Germinal center (tissue), 1 donor: Measurements from ENCODE around the gene TMEM208.
A peak's percentile ranks its signal among the peaks of the same experiment; 100 is the strongest.

Experiments used
- DNase-seq: peaks from one replicate; pipeline ENCODE4 v3.0.0; 2012; ENCODE audit warnings: mixed read lengths, low spot score

Gene TMEM208

DNA sequence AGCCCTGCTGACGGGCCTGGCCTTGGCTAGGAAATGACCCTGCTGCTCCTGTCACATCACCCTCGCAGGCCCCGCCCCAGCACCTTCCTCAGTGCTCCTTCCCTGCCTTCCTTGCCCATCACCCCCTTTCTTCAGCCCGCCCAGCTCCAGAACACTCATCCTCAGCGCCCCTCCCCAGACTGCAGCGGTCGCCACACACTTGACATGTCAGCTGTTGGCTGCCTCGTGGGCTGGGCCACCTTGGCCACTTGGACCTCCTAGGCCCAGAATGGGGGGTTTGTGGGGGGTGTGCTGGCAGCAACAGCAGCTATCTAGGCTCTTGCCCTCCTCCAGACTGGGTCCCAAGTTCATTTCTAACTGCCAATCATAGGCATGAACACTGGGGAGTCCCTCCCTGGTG is 17.4 kb upstream of the TMEM208 start:
- DNase-seq = no peak

DNA sequence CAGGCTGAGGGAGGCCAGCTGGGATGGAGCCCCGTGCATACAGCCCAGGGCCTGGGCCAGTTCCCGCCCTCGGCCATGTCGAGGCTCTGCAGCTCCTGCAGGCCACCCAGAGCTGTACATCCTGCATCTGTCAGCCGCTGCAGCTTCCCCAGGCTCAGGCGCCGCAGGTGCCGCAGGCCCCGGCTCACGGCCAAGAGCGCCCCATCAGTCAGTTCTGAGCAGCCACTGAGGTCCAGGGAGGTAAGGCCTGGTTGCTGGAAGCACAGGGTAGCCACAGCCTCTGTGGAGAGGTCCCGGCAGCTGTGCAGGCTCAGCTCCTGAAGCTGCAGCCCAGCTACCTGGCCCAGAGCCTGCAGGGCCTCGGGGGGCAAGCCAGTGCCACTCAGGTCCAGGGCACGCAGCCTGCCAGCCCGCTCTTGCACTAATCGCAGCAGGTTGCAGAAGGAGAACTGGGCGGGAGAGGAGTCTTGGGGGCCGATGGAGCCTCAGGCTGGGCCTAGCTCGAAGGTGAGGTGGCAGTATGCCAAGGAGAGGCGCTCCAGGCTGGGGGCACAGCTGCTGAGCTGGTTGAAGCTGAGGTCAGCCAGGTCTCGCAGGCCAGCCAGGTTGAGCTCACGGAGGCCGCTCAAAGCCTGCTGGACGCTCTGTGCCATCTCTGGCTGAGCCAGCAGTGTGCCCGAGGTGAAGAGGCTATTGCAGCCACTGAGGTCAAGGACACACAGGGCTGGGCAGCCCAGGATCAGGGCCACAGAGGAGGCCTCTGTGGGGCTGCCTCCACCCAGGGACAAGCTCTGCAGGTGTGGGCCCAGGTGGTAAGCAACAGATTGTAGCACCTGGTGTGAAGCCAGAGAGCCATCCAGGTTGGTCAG is 16.6 kb upstream of the TMEM208 start:
- DNase-seq = no peak

DNA sequence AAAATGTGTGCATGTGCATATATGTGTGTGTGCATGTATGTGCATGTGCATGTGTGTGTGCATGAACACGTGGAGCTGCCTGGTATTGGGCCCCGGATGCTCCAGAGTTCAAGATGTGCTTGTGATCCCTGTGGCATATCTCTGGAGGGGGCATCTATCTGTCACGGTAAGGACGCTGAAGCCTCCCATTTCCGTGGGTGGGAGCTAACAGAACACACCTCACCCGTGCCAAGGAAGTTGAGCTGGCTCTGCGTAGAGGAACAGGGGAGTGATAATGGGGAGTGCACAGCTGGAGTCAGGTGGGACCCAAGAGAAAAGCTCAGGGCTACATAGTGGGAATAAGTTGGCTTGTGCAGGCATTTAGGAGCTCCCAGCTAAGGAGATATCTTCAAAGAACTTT is 15.3 kb upstream of the TMEM208 start:
- DNase-seq = no peak

DNA sequence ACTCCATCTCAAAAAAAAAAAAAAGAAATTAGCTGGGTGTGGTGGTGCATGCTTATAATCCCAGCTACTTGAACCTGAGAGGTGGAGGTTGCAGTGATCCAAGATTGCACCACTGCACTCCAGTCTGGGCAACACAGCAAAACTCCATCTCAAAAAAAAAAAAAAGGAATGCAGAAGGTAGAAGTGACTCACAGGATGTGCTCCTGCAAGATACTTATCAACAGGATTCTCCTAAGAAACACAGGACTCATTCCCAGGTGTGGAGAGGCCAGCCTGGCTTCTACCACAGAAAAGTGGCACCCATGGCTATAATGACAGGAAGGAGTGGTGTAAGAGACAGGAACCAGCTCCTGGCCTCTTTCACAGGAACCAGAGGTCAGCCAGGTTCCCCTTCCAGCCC is 14.2 kb upstream of the TMEM208 start:
- DNase-seq = no peak

- DNase-seq = no peak
Observed at GRCh38 chr16:67213197-67214019, 13.5 kb upstream of the TMEM208 start.

DNA sequence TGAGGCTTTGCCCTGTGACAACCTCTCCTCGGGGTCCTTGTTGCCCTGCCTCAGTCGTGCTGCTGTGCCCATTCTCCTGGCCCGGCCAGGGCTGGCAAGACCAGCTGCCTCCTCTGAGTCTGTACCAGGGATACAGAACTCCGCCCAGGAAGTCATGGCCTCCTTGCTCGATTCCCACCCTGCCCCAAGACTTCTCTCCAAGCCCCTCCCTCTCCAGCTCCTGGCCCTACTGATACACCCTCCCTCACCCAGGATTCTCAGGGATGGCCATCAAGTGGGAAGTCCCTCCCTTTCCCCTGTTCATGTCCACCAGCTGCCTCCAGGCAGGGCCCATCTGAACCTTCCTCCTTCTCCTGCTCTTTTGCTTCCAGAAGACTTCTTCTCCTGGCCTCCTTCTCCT is 11.2 kb upstream of the TMEM208 start:
- no peak for DNase-seq

GRCh38 chr16:67216612-67217490 is 10.1 kb upstream of the TMEM208 start:
- DNase-seq = no peak

- no peak for DNase-seq
Observed at GRCh38 chr16:67223992-67224391, 2.9 kb upstream of the TMEM208 start.

- no peak for DNase-seq
Observed at GRCh38 chr16:67226295-67226803, 581 bp upstream of the TMEM208 start.

DNA sequence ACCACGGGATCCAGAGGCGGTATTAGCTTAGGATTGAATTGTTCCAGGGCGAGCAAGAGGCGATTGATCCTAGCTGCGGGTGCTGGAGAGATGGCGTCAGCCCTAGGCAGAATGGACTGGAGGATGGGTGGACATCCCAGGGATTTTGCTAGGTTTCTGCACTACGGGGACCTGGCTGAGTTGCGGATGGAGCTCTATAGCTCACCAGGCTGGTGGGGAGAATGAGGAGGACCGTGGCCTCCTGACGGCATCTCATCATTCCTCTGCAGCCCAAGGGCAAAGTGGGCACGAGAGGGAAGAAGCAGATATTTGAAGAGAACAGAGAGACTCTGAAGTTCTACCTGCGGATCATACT is 614 bp downstream of the TMEM208 start:
- no peak for DNase-seq

DNA sequence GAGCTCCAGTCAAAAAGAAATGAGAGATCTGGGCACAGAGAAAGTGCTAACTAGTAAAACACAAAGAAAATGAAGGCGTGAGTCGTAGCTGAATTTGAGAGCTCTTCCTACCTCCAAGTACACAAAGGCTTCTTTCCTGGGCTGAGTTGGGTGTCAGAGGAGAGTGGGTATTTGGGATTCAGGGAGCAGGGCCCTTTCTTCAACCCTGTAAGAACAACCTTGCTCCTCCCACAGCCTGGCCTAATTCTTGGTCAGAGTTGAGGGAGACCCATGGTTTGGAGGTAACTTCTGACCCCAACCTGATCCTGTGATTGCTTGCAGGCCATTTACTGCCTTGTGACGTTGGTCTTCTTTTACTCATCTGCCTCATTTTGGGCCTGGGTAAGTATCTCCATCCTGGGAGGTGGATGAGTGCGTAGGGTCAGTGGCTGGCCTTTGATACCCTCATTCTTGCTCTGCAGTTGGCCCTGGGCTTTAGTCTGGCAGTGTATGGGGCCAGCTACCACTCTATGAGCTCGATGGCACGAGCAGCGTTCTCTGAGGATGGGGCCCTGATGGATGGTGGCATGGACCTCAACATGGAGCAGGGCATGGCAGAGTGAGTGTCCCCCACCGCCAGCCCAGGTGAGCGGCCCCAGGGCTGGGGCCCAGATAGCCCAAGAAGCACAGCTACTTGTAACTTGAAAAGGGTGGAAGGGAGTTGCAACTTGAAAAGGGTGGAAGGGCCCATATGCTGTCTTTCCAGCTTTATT is 1.3 kb downstream of the TMEM208 start:
- DNase-seq = no peak

DNA sequence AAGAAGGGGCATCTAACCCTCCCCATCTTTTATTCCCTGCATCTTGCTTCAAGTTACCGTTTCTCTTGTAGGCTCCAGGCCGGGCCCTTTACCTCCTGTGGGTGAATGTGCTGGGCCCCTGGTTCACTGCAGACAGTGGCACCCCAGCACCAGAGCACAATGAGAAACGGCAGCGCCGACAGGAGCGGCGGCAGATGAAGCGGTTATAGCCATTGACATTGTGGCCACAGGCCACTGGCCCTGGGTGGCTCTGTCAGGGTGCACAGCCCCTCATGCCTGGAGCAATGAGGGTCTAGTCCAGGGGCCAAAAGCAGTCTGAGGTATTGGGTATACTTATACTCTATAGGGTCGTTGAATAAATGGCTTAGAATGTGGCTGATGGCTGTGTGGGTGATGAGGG is 2.0 kb downstream of the TMEM208 start:
- DNase-seq = no peak

GRCh38 chr16:67229906-67230808 is 3.2 kb downstream of the TMEM208 start:
- no peak for DNase-seq

- no peak for DNase-seq
Observed at GRCh38 chr16:67230809-67231660, 4.1 kb downstream of the TMEM208 start.

- no peak for DNase-seq
Observed at GRCh38 chr16:67233596-67233995, 6.7 kb downstream of the TMEM208 start.

- no peak for DNase-seq
Observed at GRCh38 chr16:67234180-67234597, 7.3 kb downstream of the TMEM208 start.

DNA sequence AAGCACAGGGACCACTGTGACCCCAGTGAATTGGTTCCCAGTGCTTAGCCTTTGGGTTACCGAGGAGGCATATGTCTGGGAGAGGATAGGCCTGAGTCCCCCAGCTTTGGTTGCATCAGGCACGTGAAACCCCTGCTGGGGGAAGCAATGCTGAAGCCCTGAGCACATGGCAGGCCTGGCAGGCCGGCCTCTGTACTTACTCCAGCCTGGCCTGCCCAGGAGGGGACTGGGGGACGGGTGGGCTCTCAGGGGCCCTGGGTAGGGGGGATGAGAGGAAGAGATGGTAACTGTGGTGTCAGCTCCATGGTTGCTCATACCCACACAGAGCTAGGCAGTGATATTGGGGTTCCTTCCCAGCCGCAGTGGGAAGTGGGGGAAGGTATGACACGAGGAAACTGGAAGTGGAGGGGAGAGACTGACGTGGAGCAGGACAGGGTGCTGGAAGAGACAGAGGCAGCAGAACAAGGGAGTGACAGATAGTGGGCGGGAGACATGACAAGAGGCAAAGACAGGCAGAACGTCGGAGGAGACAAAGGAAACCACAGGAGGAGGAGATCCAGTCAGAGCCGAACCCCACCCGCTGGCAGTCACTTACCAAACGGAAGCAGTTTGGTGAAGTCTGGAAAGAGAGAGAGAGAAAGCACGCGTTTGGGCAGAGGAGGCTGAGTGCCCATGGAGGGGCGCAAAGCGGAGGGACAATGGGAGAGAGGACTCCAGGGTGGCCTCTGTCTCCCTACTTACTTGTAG is 9.1 kb downstream of the TMEM208 start:
- no peak for DNase-seq

- DNase-seq = peak; percentile 75
Observed at GRCh38 chr16:67236563-67237395, 9.8 kb downstream of the TMEM208 start.
